ENCODE measurements around the gene FBXO47.

- TF ChIP-seq ZNF146 (CRISPR knock-in tag; IDR thresholded peaks at IDR 0.05; ENCODE audit: unreplicated experiment), result no peak
- no peak for TF ChIP-seq E2F5 (CRISPR knock-in tag; IDR thresholded peaks at IDR 0.05)
- no peak for TF ChIP-seq BHLHE40 (IDR thresholded peaks at IDR 0.05; ENCODE audit: low read length)
- TF ChIP-seq ESRRB (CRISPR knock-in tag; IDR thresholded peaks at IDR 0.05; ENCODE audit: borderline replicate concordance), result no peak
- TF ChIP-seq CTCF (IDR thresholded peaks at IDR 0.05 in 2 of 3, conservative IDR thresholded peaks at IDR 0.05 in 1 of 3; ENCODE audit: insufficient read depth in 2 of 3, low read depth in 1 of 3, low read length in 3 of 3), result no peak
- TF ChIP-seq FOXP4 (CRISPR knock-in tag; IDR thresholded peaks at IDR 0.05; ENCODE audit: borderline replicate concordance), result no peak
- no peak for TF ChIP-seq U2AF1 (optimal IDR thresholded peaks at IDR 0.05; ENCODE audit: low read depth, low read length)
- no peak for TF ChIP-seq NBN (IDR thresholded peaks at IDR 0.05; ENCODE audit: low read depth)
- TF ChIP-seq EZH2 (IDR thresholded peaks at IDR 0.05; ENCODE audit: borderline replicate concordance, low read depth, low read length), result no peak
- no peak for TF ChIP-seq ESRRA (IDR thresholded peaks at IDR 0.05; ENCODE audit: borderline replicate concordance, low read depth)
- no peak for TF ChIP-seq SRSF7 (optimal IDR thresholded peaks at IDR 0.05; ENCODE audit: low read depth, low read length)
- TF ChIP-seq TARDBP (IDR thresholded peaks at IDR 0.05), result no peak
Observed at GRCh38 chr17:38907930-38908675, 59.1 kb downstream of the FBXO47 start.

All from K562 (cell line).